Keratinocyte (primary cell): ENCODE results near the gene FAF1. TPM values are rescaled to one million over a fixed set of nuclear protein-coding genes. Genes with fewer than 3 reads are reported as not detected.

Source experiments
- DNase-seq: peaks from one replicate; pipeline ENCODE4 v3.0.0-alpha.2; 2011; ENCODE audit warnings: low read depth, missing footprints, low spot score
- FAIRE-seq: peaks from 2 replicates; lab custom pipeline; 2011; peaks lifted over from hg19 to GRCh38; lab: Jason Lieb, UNC
- H2AFZ ChIP-seq: 2 replicates; pipeline ENCODE4 v1.6.0; 2012; ENCODE audit warnings: low read length, control low read depth, inconsistent platforms; ENCODE audit not compliant: control insufficient read depth
- H3K27ac ChIP-seq: 2 replicates; pipeline ENCODE4 v1.5.1; 2011; ENCODE audit warnings: low read length; ENCODE audit not compliant: control insufficient read depth, insufficient read depth
- H3K27me3 ChIP-seq: 3 replicates; pipeline ENCODE4 v1.6.0; 2011; ENCODE audit warnings: low read length; ENCODE audit not compliant: control insufficient read depth, insufficient read depth; ENCODE audit errors: extremely low read depth
- H3K36me3 ChIP-seq, 2 experiments: 2 replicates in 1 of 2; 3 replicates in 1 of 2; pipeline ENCODE4 v1.5.1; 2011; ENCODE audit warnings: low read length in 2 of 2, mild to moderate bottlenecking in 1 of 2; ENCODE audit not compliant: control insufficient read depth in 2 of 2, insufficient read depth in 2 of 2; ENCODE audit errors: extremely low read depth in 1 of 2
- H3K4me1 ChIP-seq: 3 replicates; pipeline ENCODE4 v1.5.1; 2011; ENCODE audit warnings: low read length; ENCODE audit not compliant: control insufficient read depth, insufficient read depth; ENCODE audit errors: extremely low read depth
- H3K4me2 ChIP-seq: 3 replicates; pipeline ENCODE4 v1.6.0; 2011; ENCODE audit warnings: low read depth, low read length; ENCODE audit not compliant: control insufficient read depth, insufficient read depth; ENCODE audit errors: extremely low read depth
- H3K4me3 ChIP-seq, 3 experiments: fragments of 200-600 bp in 1 of 3; sonication (generic) in 1 of 3; 2 replicates in 2 of 3; 3 replicates in 1 of 3; pipeline ENCODE4 v1.5.1; 2011 to 2016; ENCODE audit warnings: low read length in 3 of 3, mild to moderate bottlenecking in 3 of 3, control low read depth in 2 of 3, inconsistent platforms in 1 of 3, low read depth in 1 of 3, mixed read lengths in 1 of 3, mixed run types in 1 of 3, moderate library complexity in 1 of 3; ENCODE audit not compliant: control insufficient read depth in 2 of 3, insufficient read depth in 2 of 3; ENCODE audit errors: extremely low read depth in 1 of 3
- H3K79me2 ChIP-seq: 2 replicates; pipeline ENCODE4 v1.6.0; 2012; ENCODE audit warnings: low read length; ENCODE audit not compliant: control insufficient read depth, insufficient read depth
- H3K9ac ChIP-seq: 3 replicates; pipeline ENCODE4 v1.6.0; 2011; ENCODE audit warnings: low read length; ENCODE audit not compliant: control insufficient read depth, insufficient read depth; ENCODE audit errors: extremely low read depth
- H3K9me1 ChIP-seq: 3 replicates; pipeline ENCODE4 v1.6.0; 2011; ENCODE audit warnings: low read length; ENCODE audit not compliant: control insufficient read depth, insufficient read depth; ENCODE audit errors: extremely low read depth
- H3K9me3 ChIP-seq: 2 replicates; pipeline ENCODE4 v1.5.1; 2012; ENCODE audit warnings: low read depth, low read length; ENCODE audit not compliant: control insufficient read depth
- H4K20me1 ChIP-seq: 3 replicates; pipeline ENCODE4 v1.6.0; 2011; ENCODE audit warnings: low read length; ENCODE audit not compliant: control insufficient read depth, insufficient read depth; ENCODE audit errors: extremely low read depth
- EZH2 ChIP-seq: IDR thresholded peaks from one replicate; pipeline ENCODE4 v1.6.1; 2012; ENCODE audit warnings: inconsistent platforms, mild to moderate bottlenecking, low read length, moderate library complexity
- dilution Hi-C: fragments of 300-500 bp; cut with MboI; formaldehyde crosslinking; loops from one replicate; pipeline ENCODE4 v1.7.0; 2020; ENCODE audit warnings: low sequenced_read_pairs; ENCODE audit not compliant: extremely low pct_ligation_motif_present
- polyA plus RNA-seq, 5 experiments: library from polyadenylated mRNA; depleted of rRNA in 3 of 5; stranded (reverse) in 3 of 5; stranded (forward) in 1 of 5; unstranded in 1 of 5; fragments of >200 nt; gene quantifications; 1 replicate in 1 of 5; 2 replicates in 3 of 5; 3 replicates in 1 of 5; pipeline versions ENCODE4 v1.2.1 to v1.2.3, GENCODE V29; 2011 to 2012; ENCODE audit warnings: missing spikeins in 2 of 5, low read depth in 1 of 5, low replicate concordance in 1 of 5
- TF ChIP-seq, protein P1 (sequence below), 3 experiments: IDR thresholded peaks in 1 of 3; conservative IDR thresholded peaks in 1 of 3; optimal IDR thresholded peaks in 1 of 3; 2 replicates in 2 of 3; 3 replicates in 1 of 3; pipeline versions ENCODE3 to v1.5.1; 2011; ENCODE audit warnings: low read length in 3 of 3, mild to moderate bottlenecking in 3 of 3, moderate library complexity in 2 of 3, control low read depth in 1 of 3, inconsistent platforms in 1 of 3; ENCODE audit not compliant: insufficient read depth in 2 of 3; ENCODE audit errors: extremely low read depth in 1 of 3

FAF1 gene
- polyA plus RNA-seq, 1 donor (not counting 4 experiments of a cell fraction or from before 2014, with no cell fraction given) = 33.1 TPM

DNA sequence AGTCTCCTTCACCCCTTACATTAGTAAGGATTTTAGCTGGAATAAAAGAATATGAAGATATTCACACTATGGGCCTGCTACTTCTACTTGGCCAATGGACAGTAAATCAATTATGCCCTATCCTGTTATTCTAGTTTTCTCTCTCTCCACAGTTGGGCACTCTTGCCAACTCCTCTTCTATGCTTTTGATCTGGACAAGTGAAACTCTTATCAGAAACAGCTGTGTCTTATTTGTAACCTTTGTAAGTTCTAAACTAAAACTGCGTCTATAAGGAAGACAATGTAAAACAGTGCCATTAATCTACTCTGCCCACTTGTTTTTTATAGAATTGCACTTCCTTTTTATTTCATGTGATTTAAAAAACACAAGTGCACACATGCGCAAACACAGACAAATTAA, 292.8 kb downstream of the FAF1 start:
- Histone ChIP-seq H3K4me2 (no peak overlapping the region), H3K9me3 (no peaks in the 10 kb centered on the region), H3K4me1 (no peaks in the 10 kb centered on the region), H3K79me2 (no peaks in the 10 kb centered on the region), H3K4me3 (no peak overlapping the region), H3K27me3 (no peaks in the 10 kb centered on the region), H4K20me1 (no peaks in the 10 kb centered on the region), H2AFZ (no peak overlapping the region), H3K36me3 (no peaks in the 10 kb centered on the region), H3K9ac (no peak overlapping the region), H3K9me1 (no peaks in the 10 kb centered on the region), H3K27ac (no peak overlapping the region)
- FAIRE-seq (no peak), DNase-seq (no peak)
- dilution Hi-C loops = no loop called here
- TF ChIP-seq, protein P1, sequence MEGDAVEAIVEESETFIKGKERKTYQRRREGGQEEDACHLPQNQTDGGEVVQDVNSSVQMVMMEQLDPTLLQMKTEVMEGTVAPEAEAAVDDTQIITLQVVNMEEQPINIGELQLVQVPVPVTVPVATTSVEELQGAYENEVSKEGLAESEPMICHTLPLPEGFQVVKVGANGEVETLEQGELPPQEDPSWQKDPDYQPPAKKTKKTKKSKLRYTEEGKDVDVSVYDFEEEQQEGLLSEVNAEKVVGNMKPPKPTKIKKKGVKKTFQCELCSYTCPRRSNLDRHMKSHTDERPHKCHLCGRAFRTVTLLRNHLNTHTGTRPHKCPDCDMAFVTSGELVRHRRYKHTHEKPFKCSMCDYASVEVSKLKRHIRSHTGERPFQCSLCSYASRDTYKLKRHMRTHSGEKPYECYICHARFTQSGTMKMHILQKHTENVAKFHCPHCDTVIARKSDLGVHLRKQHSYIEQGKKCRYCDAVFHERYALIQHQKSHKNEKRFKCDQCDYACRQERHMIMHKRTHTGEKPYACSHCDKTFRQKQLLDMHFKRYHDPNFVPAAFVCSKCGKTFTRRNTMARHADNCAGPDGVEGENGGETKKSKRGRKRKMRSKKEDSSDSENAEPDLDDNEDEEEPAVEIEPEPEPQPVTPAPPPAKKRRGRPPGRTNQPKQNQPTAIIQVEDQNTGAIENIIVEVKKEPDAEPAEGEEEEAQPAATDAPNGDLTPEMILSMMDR (optimal IDR thresholded peaks at IDR 0.05 in 1 of 3, IDR thresholded peaks at IDR 0.05 in 1 of 3, conservative IDR thresholded peaks at IDR 0.05 in 1 of 3; ENCODE audit: extremely low read depth in 1 of 3, insufficient read depth in 2 of 3, low read length in 3 of 3) = no peak
- TF ChIP-seq EZH2 = no peak

DNA sequence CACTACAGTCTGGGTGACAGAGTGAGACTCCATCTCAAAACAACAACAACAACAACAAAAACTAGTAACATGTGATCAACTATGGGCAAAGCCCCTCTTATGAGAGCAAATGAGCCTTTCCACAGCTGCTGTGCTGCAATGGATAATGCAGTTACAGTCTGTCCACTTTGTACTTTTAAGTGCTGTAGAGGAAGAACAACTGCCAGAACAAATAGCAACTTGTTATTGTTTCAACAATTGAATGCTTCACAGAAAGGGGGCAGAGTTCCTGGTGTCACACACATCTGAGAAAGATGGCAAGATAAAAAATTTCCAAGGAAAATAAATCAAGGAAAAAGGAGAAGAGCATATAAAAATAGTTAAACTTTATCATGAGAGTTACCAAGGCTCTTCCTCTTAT, 293.2 kb downstream of the FAF1 start:
- Histone ChIP-seq H3K27ac (no peak overlapping the region), H3K4me1 (no peaks in the 10 kb centered on the region), H3K36me3 (no peaks in the 10 kb centered on the region), H3K4me3 (no peak overlapping the region), H3K4me2 (no peak overlapping the region), H3K27me3 (no peaks in the 10 kb centered on the region), H3K9ac (no peak overlapping the region), H3K9me1 (no peaks in the 10 kb centered on the region), H3K9me3 (no peaks in the 10 kb centered on the region), H3K79me2 (no peaks in the 10 kb centered on the region), H4K20me1 (no peaks in the 10 kb centered on the region), H2AFZ (no peak overlapping the region)
- TF ChIP-seq, protein P1 (optimal IDR thresholded peaks at IDR 0.05 in 1 of 3, IDR thresholded peaks at IDR 0.05 in 1 of 3, conservative IDR thresholded peaks at IDR 0.05 in 1 of 3; ENCODE audit: extremely low read depth in 1 of 3, insufficient read depth in 2 of 3, low read length in 3 of 3) = no peak
- TF ChIP-seq EZH2 = no peak
- DNase-seq = no peak
- FAIRE-seq = peak; percentile 20
- dilution Hi-C loops = no loop called here
